Measurements from ENCODE around the gene MAGI2. TPM values are rescaled to one million over a fixed set of nuclear protein-coding genes. Genes with fewer than 3 reads are reported as not detected.

The MAGI2 gene
- total and polyA plus RNA-seq, 2 donors (not counting 3 experiments of a cell fraction or from before 2014, with no cell fraction given): 0.28 to 6.0 TPM

- FAIRE-seq (no peak), DNase-seq (ENCODE audit: low read depth, low spot score) (no peak)
- TF ChIP-seq CTCF (IDR thresholded peaks at IDR 0.05; ENCODE audit: extremely low read depth in 1 of 2, insufficient read depth in 1 of 2, low read depth in 1 of 2, low read length in 2 of 2) (no peak), POLR2A (IDR thresholded peaks at IDR 0.05; ENCODE audit: low read depth, low read length) (no peak), POLR2AphosphoS5 (IDR thresholded peaks at IDR 0.05; ENCODE audit: insufficient read depth, low read depth, low read length) (no peak), JUN (IDR thresholded peaks at IDR 0.05; ENCODE audit: borderline replicate concordance, insufficient read depth, insufficient read length, low read depth) (no peak), MYC (IDR thresholded peaks at IDR 0.05; ENCODE audit: low read depth, low read length) (no peak)
- dilution Hi-C loops (cut with MboI; ENCODE audit: extremely low pct_ligation_motif_present, low sequenced_read_pairs): no loop called here
- POLR2A ChIA-PET: interaction anchor here (0.7 kb wide), 1 partner anchor 60 kb away, joined by 3 read pairs; no protein-coding TSS in a partner anchor
- Histone ChIP-seq H3K9ac (replicated peaks; ENCODE audit: extremely low read depth, insufficient read depth, low read length) (no peak overlapping the region), H4K20me1 (replicated peaks; ENCODE audit: control insufficient read depth, extremely low read depth, insufficient read depth, low read length) (no peaks in the 10 kb centered on the region), H3K36me3 (ENCODE audit: control insufficient read depth in 2 of 2, extremely low read depth in 1 of 2, insufficient read depth in 2 of 2, low read length in 2 of 2) (no peaks in the 10 kb centered on the region), H3K9me1 (replicated peaks; ENCODE audit: control insufficient read depth, extremely low read depth, insufficient read depth, low read length) (no peaks in the 10 kb centered on the region), H3K4me3 (replicated peaks in 1 of 3; ENCODE audit: insufficient read depth in 1 of 3, low read depth in 1 of 3, low read length in 3 of 3) (no peak overlapping the region), H3K27ac (ENCODE audit: insufficient read depth, low read depth, low read length) (no peak overlapping the region), H3K27me3 (ENCODE audit: control insufficient read depth in 2 of 2, insufficient read depth in 2 of 2, low read length in 2 of 2) (no peaks in the 10 kb centered on the region), H2AFZ (ENCODE audit: low read depth, low read length) (no peak overlapping the region), H3K4me2 (ENCODE audit: insufficient read depth, low read length) (no peak overlapping the region), H3K79me2 (ENCODE audit: control insufficient read depth, insufficient read depth, low read length) (no peaks in the 10 kb centered on the region), H3K4me1 (ENCODE audit: control insufficient read depth, extremely low read depth, insufficient read depth, low read length) (no peaks in the 10 kb centered on the region), H3K9me3 (replicated peaks; ENCODE audit: control insufficient read depth, insufficient read depth, low read length) (no peaks in the 10 kb centered on the region)
- intact Hi-C loops (cut with micrococcal nuclease): no loop called here
- CTCF ChIA-PET: interaction anchor here (0.8 kb wide), 1 partner anchor 9 kb away, joined by 3 read pairs; no protein-coding TSS in a partner anchor
- BruUV-seq (replicated peaks): no TSS peak
Observed at GRCh38 chr7:78357709-78358108, 1095.8 kb downstream of the MAGI2 start.

- no peaks in the 10 kb centered on the region for H3K4me1 ChIP-seq (ENCODE audit: control insufficient read depth, extremely low read depth, insufficient read depth, low read length)
- H3K9me3 ChIP-seq (replicated peaks; ENCODE audit: control insufficient read depth, insufficient read depth, low read length): no peaks in the 10 kb centered on the region
- no peak for FAIRE-seq
- no peak for DNase-seq (ENCODE audit: low read depth, low spot score)
- ChIA-PET POLR2A (no interaction called here), CTCF (no interaction called here)
- dilution Hi-C loops (cut with MboI; ENCODE audit: extremely low pct_ligation_motif_present, low sequenced_read_pairs) (no loop called here), intact Hi-C loops (cut with micrococcal nuclease) (no loop called here)
- H4K20me1 ChIP-seq (replicated peaks; ENCODE audit: control insufficient read depth, extremely low read depth, insufficient read depth, low read length): no peaks in the 10 kb centered on the region
- H3K27ac ChIP-seq (ENCODE audit: insufficient read depth, low read depth, low read length): no peak overlapping the region
- no peaks in the 10 kb centered on the region for H3K9me1 ChIP-seq (replicated peaks; ENCODE audit: control insufficient read depth, extremely low read depth, insufficient read depth, low read length)
- no peak overlapping the region for H3K9ac ChIP-seq (replicated peaks; ENCODE audit: extremely low read depth, insufficient read depth, low read length)
- H3K36me3 ChIP-seq (ENCODE audit: control insufficient read depth in 2 of 2, extremely low read depth in 1 of 2, insufficient read depth in 2 of 2, low read length in 2 of 2): no peaks in the 10 kb centered on the region
- no peaks in the 10 kb centered on the region for H3K27me3 ChIP-seq (ENCODE audit: control insufficient read depth in 2 of 2, insufficient read depth in 2 of 2, low read length in 2 of 2)
- no peak overlapping the region for H2AFZ ChIP-seq (ENCODE audit: low read depth, low read length)
- TF ChIP-seq POLR2AphosphoS5 (IDR thresholded peaks at IDR 0.05; ENCODE audit: insufficient read depth, low read depth, low read length) (no peak), CTCF (IDR thresholded peaks at IDR 0.05; ENCODE audit: extremely low read depth in 1 of 2, insufficient read depth in 1 of 2, low read depth in 1 of 2, low read length in 2 of 2) (no peak), POLR2A (IDR thresholded peaks at IDR 0.05; ENCODE audit: low read depth, low read length) (no peak), GATA2 (IDR thresholded peaks at IDR 0.05; ENCODE audit: insufficient read depth, insufficient read length, low read depth, low read length) (no peak), MYC (IDR thresholded peaks at IDR 0.05; ENCODE audit: low read depth, low read length) (no peak), EZH2 (IDR thresholded peaks at IDR 0.05; ENCODE audit: borderline replicate concordance, low read depth, low read length, severe bottlenecking) (no peak), MAX (IDR thresholded peaks at IDR 0.05; ENCODE audit: insufficient read depth, insufficient read length) (no peak), FOS (IDR thresholded peaks at IDR 0.05; ENCODE audit: borderline replicate concordance, insufficient read depth, low read length) (no peak), JUN (IDR thresholded peaks at IDR 0.05; ENCODE audit: borderline replicate concordance, insufficient read depth, insufficient read length, low read depth) (no peak)
- no peaks in the 10 kb centered on the region for H3K79me2 ChIP-seq (ENCODE audit: control insufficient read depth, insufficient read depth, low read length)
- H3K4me2 ChIP-seq (ENCODE audit: insufficient read depth, low read length): no peak overlapping the region
- H3K4me3 ChIP-seq (replicated peaks in 1 of 3; ENCODE audit: insufficient read depth in 1 of 3, low read depth in 1 of 3, low read length in 3 of 3): no peak overlapping the region
- BruUV-seq (replicated peaks): no TSS peak
Observed at GRCh38 chr7:78355834-78356233, 1097.6 kb downstream of the MAGI2 start.
